Endothelial cell of umbilical vein (primary cell): ENCODE data around the gene AFDN. TPM values are rescaled to one million over a fixed set of nuclear protein-coding genes. Genes with fewer than 3 reads are reported as not detected.

ENCODE experiments used
- BruUV-seq: library from RNA; stranded (reverse); fragments of 400-500 nt; replicated peaks from 2 replicates; lab custom pipeline; 2021; lab: Mats Ljungman, UMichigan
- CTCF ChIA-PET: fragments of 300-600, 350-600 bp; sonication (Branson Sonifier 250); formaldehyde crosslinking; loops from one replicate; lab custom pipeline; 2021; ENCODE audit warnings: antibody characterized with exemption, inconsistent platforms; lab: Charles Lee
- POLR2A ChIA-PET: fragments of 300-600, 350-600 bp; sonication (Branson Sonifier 250); formaldehyde crosslinking; loops from one replicate; lab custom pipeline; 2021; ENCODE audit warnings: antibody characterized with exemption, inconsistent platforms; lab: Charles Lee
- DNase-seq: peaks from one replicate; pipeline ENCODE4 v3.0.0-alpha.2; 2011; ENCODE audit warnings: low read depth, low spot score
- FAIRE-seq: peaks from 2 replicates; lab custom pipeline; 2011; peaks lifted over from hg19 to GRCh38; lab: Jason Lieb, UNC
- H2AFZ ChIP-seq: 2 replicates; pipeline ENCODE4 v1.6.0; 2012; ENCODE audit warnings: low read depth, low read length, control low read depth, inconsistent platforms
- H3K27ac ChIP-seq: 2 replicates; pipeline ENCODE4 v1.5.1; 2011; ENCODE audit warnings: low read depth, mild to moderate bottlenecking, control low read depth, low read length, moderate library complexity; ENCODE audit not compliant: insufficient read depth
- H3K27me3 ChIP-seq, 2 experiments: 2 replicates each; pipeline versions ENCODE4 v1.6.0 to v1.6.1; 2011; ENCODE audit warnings: low read length in 2 of 2, mixed read lengths in 1 of 2; ENCODE audit not compliant: control insufficient read depth in 2 of 2, insufficient read depth in 2 of 2
- H3K36me3 ChIP-seq, 2 experiments: 2 replicates in 1 of 2; 3 replicates in 1 of 2; pipeline ENCODE4 v1.5.1; 2011; ENCODE audit warnings: low read length in 2 of 2, mild to moderate bottlenecking in 1 of 2, moderate library complexity in 1 of 2; ENCODE audit not compliant: control insufficient read depth in 2 of 2, insufficient read depth in 2 of 2; ENCODE audit errors: extremely low read depth in 1 of 2
- H3K4me1 ChIP-seq: 3 replicates; pipeline ENCODE4 v1.5.1; 2011; ENCODE audit warnings: mild to moderate bottlenecking, low read length; ENCODE audit not compliant: control insufficient read depth, insufficient read depth; ENCODE audit errors: extremely low read depth
- H3K4me2 ChIP-seq: 2 replicates; pipeline ENCODE4 v1.6.1; 2011; ENCODE audit warnings: low read length, control low read depth, mixed read lengths; ENCODE audit not compliant: insufficient read depth
- H3K4me3 ChIP-seq, 3 experiments: fragments of 200-600 bp in 1 of 3; sonication (generic), shearing (Covaris generic) in 1 of 3; replicated peaks in 1 of 3; 2 replicates each; pipeline ENCODE4 v1.5.1; 2011 to 2016; ENCODE audit warnings: control low read depth in 3 of 3, low read length in 3 of 3, mild to moderate bottlenecking in 2 of 3, inconsistent platforms in 1 of 3, low read depth in 1 of 3, moderate library complexity in 1 of 3; ENCODE audit not compliant: insufficient read depth in 1 of 3
- H3K79me2 ChIP-seq: 2 replicates; pipeline ENCODE4 v1.6.0; 2012; ENCODE audit warnings: low read length, inconsistent platforms; ENCODE audit not compliant: control insufficient read depth, insufficient read depth
- H3K9ac ChIP-seq: replicated peaks from 2 replicates; pipeline ENCODE3; 2011; ENCODE audit warnings: low read length, control low read depth; ENCODE audit not compliant: insufficient read depth; ENCODE audit errors: extremely low read depth
- H3K9me1 ChIP-seq: replicated peaks from 3 replicates; pipeline ENCODE4 v1.6.0; 2011; ENCODE audit warnings: mild to moderate bottlenecking, low read length; ENCODE audit not compliant: control insufficient read depth, insufficient read depth; ENCODE audit errors: extremely low read depth
- H3K9me3 ChIP-seq: replicated peaks from 2 replicates; pipeline ENCODE4 v1.5.1; 2012; ENCODE audit warnings: low read length, inconsistent platforms; ENCODE audit not compliant: control insufficient read depth, insufficient read depth
- H4K20me1 ChIP-seq: replicated peaks from 2 replicates; pipeline ENCODE3; 2011; ENCODE audit warnings: mild to moderate bottlenecking, low read length; ENCODE audit not compliant: control insufficient read depth, insufficient read depth; ENCODE audit errors: extremely low read depth
- EZH2 ChIP-seq: IDR thresholded peaks from 2 replicates; pipeline ENCODE4 v1.6.1; 2012; ENCODE audit warnings: borderline replicate concordance, low read depth, mild to moderate bottlenecking, moderate library complexity, low read length, inconsistent platforms; ENCODE audit not compliant: severe bottlenecking
- FOS ChIP-seq: IDR thresholded peaks from 2 replicates; pipeline ENCODE4 v1.6.1; 2011; ENCODE audit warnings: mild to moderate bottlenecking, low read length, moderate library complexity, borderline replicate concordance; ENCODE audit not compliant: insufficient read depth
- GATA2 ChIP-seq: IDR thresholded peaks from 2 replicates; pipeline ENCODE4 v1.7.0; 2011; ENCODE audit warnings: low read depth, mild to moderate bottlenecking, moderate library complexity, mixed read lengths, low read length; ENCODE audit not compliant: insufficient read length, insufficient read depth
- JUN ChIP-seq: IDR thresholded peaks from 2 replicates; pipeline ENCODE4 v1.6.1; 2011; ENCODE audit warnings: borderline replicate concordance, low read depth; ENCODE audit not compliant: insufficient read length, insufficient read depth
- MAX ChIP-seq: IDR thresholded peaks from 2 replicates; pipeline ENCODE4 v1.6.1; 2011; ENCODE audit not compliant: insufficient read depth, insufficient read length
- POLR2A ChIP-seq: IDR thresholded peaks from 2 replicates; pipeline ENCODE4 v1.6.1; 2012; ENCODE audit warnings: low read depth, mild to moderate bottlenecking, control low read depth, low read length
- POLR2AphosphoS5 ChIP-seq: IDR thresholded peaks from 2 replicates; pipeline ENCODE4 v1.6.1; 2012; ENCODE audit warnings: low read depth, mild to moderate bottlenecking, control low read depth, low read length, moderate library complexity; ENCODE audit not compliant: insufficient read depth
- dilution Hi-C: fragments of 300-500 bp; cut with MboI; formaldehyde crosslinking; loops from one replicate; pipeline ENCODE4 v1.15.0; 2019; ENCODE audit warnings: low sequenced_read_pairs; ENCODE audit not compliant: extremely low pct_ligation_motif_present
- intact Hi-C: fragments of 100-400 bp; cut with micrococcal nuclease; formaldehyde crosslinking; loops from one replicate; pipeline ENCODE4 v1.10.0; 2022
- polyA plus RNA-seq, 4 experiments: library from polyadenylated mRNA; depleted of rRNA in 3 of 4; stranded (reverse) in 3 of 4; unstranded in 1 of 4; fragments of >200 nt; gene quantifications; 2 replicates each; pipeline versions ENCODE4 v1.2.1 to v1.2.3, GENCODE V29; 2011 to 2012; ENCODE audit warnings: missing spikeins in 1 of 4
- total RNA-seq: library from RNA; stranded (reverse); gene quantifications from 2 replicates; pipeline ENCODE4 v1.2.3, GENCODE V29; 2021
- TF ChIP-seq, protein P1 (sequence below), 2 donors: IDR thresholded peaks; 1 replicate in 1 of 2; 2 replicates in 1 of 2; pipeline ENCODE4 v1.5.1; 2011; ENCODE audit warnings: low read length in 2 of 2, mild to moderate bottlenecking in 2 of 2, moderate library complexity in 2 of 2, control low read depth in 1 of 2, inconsistent platforms in 1 of 2, low read depth in 1 of 2; ENCODE audit not compliant: insufficient read depth in 1 of 2; ENCODE audit errors: extremely low read depth in 1 of 2

AFDN gene
- total and polyA plus RNA-seq, 2 donors (not counting 3 experiments of a cell fraction or from before 2014, with no cell fraction given): 31.0 to 134 TPM

GRCh38 chr6:167960579-167960978, 133.9 kb downstream of the AFDN start:
- Histone ChIP-seq H3K79me2 (no peaks in the 10 kb centered on the region), H3K4me3 (no peak overlapping the region), H3K4me2 (no peak overlapping the region), H3K9me3 (no peaks in the 10 kb centered on the region), H2AFZ (no peak overlapping the region), H3K4me1 (peaks cover 6% of the 10 kb centered on the region), H4K20me1 (no peaks in the 10 kb centered on the region), H3K36me3 (peaks cover 12 to 15% of the 10 kb centered on the region in 2 experiments), H3K9me1 (no peaks in the 10 kb centered on the region), H3K27me3 (no peaks in the 10 kb centered on the region), H3K27ac (no peak overlapping the region), H3K9ac (no peak overlapping the region)
- intact Hi-C loops (no loop called here), dilution Hi-C loops (no loop called here)
- ChIA-PET CTCF (no interaction called here), POLR2A (no interaction called here)
- no peak for DNase-seq
- no TSS peak for BruUV-seq
- no peak for FAIRE-seq
- TF ChIP-seq MAX: no peak
- no peak for TF ChIP-seq JUN
- TF ChIP-seq EZH2: no peak
- no peak for TF ChIP-seq POLR2AphosphoS5
- no peak for TF ChIP-seq POLR2A
- TF ChIP-seq GATA2: no peak
- TF ChIP-seq, protein P1, sequence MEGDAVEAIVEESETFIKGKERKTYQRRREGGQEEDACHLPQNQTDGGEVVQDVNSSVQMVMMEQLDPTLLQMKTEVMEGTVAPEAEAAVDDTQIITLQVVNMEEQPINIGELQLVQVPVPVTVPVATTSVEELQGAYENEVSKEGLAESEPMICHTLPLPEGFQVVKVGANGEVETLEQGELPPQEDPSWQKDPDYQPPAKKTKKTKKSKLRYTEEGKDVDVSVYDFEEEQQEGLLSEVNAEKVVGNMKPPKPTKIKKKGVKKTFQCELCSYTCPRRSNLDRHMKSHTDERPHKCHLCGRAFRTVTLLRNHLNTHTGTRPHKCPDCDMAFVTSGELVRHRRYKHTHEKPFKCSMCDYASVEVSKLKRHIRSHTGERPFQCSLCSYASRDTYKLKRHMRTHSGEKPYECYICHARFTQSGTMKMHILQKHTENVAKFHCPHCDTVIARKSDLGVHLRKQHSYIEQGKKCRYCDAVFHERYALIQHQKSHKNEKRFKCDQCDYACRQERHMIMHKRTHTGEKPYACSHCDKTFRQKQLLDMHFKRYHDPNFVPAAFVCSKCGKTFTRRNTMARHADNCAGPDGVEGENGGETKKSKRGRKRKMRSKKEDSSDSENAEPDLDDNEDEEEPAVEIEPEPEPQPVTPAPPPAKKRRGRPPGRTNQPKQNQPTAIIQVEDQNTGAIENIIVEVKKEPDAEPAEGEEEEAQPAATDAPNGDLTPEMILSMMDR (IDR thresholded peaks at IDR 0.05; ENCODE audit: extremely low read depth in 1 of 2, insufficient read depth in 1 of 2, low read depth in 1 of 2, low read length in 2 of 2): no peak
- TF ChIP-seq FOS: no peak
